Naive thymus-derived CD4-positive, alpha-beta T cell (primary cell): ENCODE data around the gene TMPO. TPM values are rescaled to one million over a fixed set of nuclear protein-coding genes. Genes with fewer than 3 reads are reported as not detected.

Experiments used
- ATAC-seq: fragments of 150-1000 bp; cut with Tn5 transposase; 2 replicates; pipeline ENCODE4 v1.10.0; 2021; ENCODE audit warnings: mild to moderate bottlenecking, moderate library complexity
- CTCF ChIA-PET: fragments of 350-600 bp; sonication (Branson Sonifier 250); formaldehyde crosslinking; loops from one replicate; lab custom pipeline; 2021; ENCODE audit warnings: antibody characterized with exemption; lab: Charles Lee
- POLR2A ChIA-PET: fragments of 350-600 bp; sonication (Branson Sonifier 250); formaldehyde crosslinking; loops from one replicate; lab custom pipeline; 2021; ENCODE audit warnings: antibody characterized with exemption, inconsistent platforms; lab: Charles Lee
- DNase-seq, 9 donors: peaks; one replicate each; pipeline versions ENCODE4 v3.0.0 to v3.0.0-alpha.2; 2020 to 2022; ENCODE audit warnings: mixed read lengths in 1 of 9
- H3K27ac ChIP-seq: one replicate; pipeline ENCODE4 v1.7.0; 2013; ENCODE audit warnings: mild to moderate bottlenecking, low read depth, low read length, moderate library complexity
- H3K27me3 ChIP-seq, 2 donors: one replicate each; pipeline ENCODE4 v1.7.0; 2013; ENCODE audit warnings: low read length in 2 of 2, mild to moderate bottlenecking in 2 of 2, moderate library complexity in 2 of 2; ENCODE audit not compliant: control insufficient read depth in 2 of 2, insufficient read depth in 2 of 2
- H3K36me3 ChIP-seq, 3 experiments: 1 replicate in 2 of 3; 2 replicates in 1 of 3; pipeline ENCODE4 v1.7.0; 2013; ENCODE audit warnings: low read length in 3 of 3, mild to moderate bottlenecking in 3 of 3, moderate library complexity in 1 of 3; ENCODE audit not compliant: insufficient read depth in 3 of 3, control insufficient read depth in 2 of 3
- H3K4me1 ChIP-seq, 2 donors: one replicate each; pipeline ENCODE4 v1.7.0; 2013; ENCODE audit warnings: low read length in 2 of 2, mild to moderate bottlenecking in 2 of 2, moderate library complexity in 1 of 2; ENCODE audit not compliant: control insufficient read depth in 2 of 2, insufficient read depth in 2 of 2
- H3K4me3 ChIP-seq: 2 replicates; pipeline ENCODE4 v1.7.0; 2013; ENCODE audit warnings: mild to moderate bottlenecking, low read length
- H3K9me3 ChIP-seq, 3 experiments: 1 replicate in 2 of 3; 2 replicates in 1 of 3; pipeline ENCODE4 v1.7.0; 2013; ENCODE audit warnings: low read length in 3 of 3; ENCODE audit not compliant: control insufficient read depth in 2 of 3
- H3K27ac Mint-ChIP-seq, 9 donors: one replicate each; pipeline ENCODE4 v1.8.0; 2020 to 2022; ENCODE audit warnings: mixed read lengths in 9 of 9, mild to moderate bottlenecking in 8 of 9, moderate library complexity in 5 of 9, inconsistent platforms in 2 of 9
- H3K27me3 Mint-ChIP-seq, 5 donors: one replicate each; pipeline ENCODE4 v1.8.0; 2021 to 2022; ENCODE audit warnings: mixed read lengths in 5 of 5, mild to moderate bottlenecking in 1 of 5
- H3K36me3 Mint-ChIP-seq, 5 donors: one replicate each; pipeline ENCODE4 v1.8.0; 2020 to 2022; ENCODE audit warnings: mixed read lengths in 5 of 5, mild to moderate bottlenecking in 3 of 5, inconsistent platforms in 1 of 5
- H3K4me1 Mint-ChIP-seq, 7 donors: one replicate each; pipeline ENCODE4 v1.8.0; 2020 to 2022; ENCODE audit warnings: mixed read lengths in 7 of 7, mild to moderate bottlenecking in 3 of 7, inconsistent platforms in 1 of 7
- H3K4me3 Mint-ChIP-seq, 10 donors: one replicate each; pipeline ENCODE4 v1.8.0; 2020 to 2022; ENCODE audit warnings: mild to moderate bottlenecking in 10 of 10, mixed read lengths in 10 of 10, moderate library complexity in 6 of 10, inconsistent platforms in 2 of 10
- H3K9me3 Mint-ChIP-seq, 11 donors: one replicate each; pipeline ENCODE4 v1.8.0; 2020 to 2022; ENCODE audit warnings: mixed read lengths in 11 of 11, mild to moderate bottlenecking in 4 of 11, inconsistent platforms in 1 of 11, moderate library complexity in 1 of 11
- intact Hi-C, 2 donors: fragments of 100-400 bp; cut with micrococcal nuclease; formaldehyde crosslinking; loops; one replicate each; pipeline ENCODE4 v1.15.1; 2023
- polyA plus RNA-seq, 2 donors: library from polyadenylated mRNA; unstranded; fragments of 300-500 nt; fragmentation: Illumina TruSeq; gene quantifications; one replicate each; pipeline ENCODE4 v1.2.3, GENCODE V29; 2021
- total RNA-seq, 6 experiments: library from RNA in 5 of 6; stranded (reverse) in 5 of 6; gene quantifications; 1 replicate in 5 of 6; 2 replicates in 1 of 6; pipeline ENCODE4 v1.2.3 and lab custom pipeline; 2021 to 2026

TMPO gene
- total and polyA plus RNA-seq, 7 experiments from 2014 or later: 62.8 to 267 (median 92.7) TPM

DNA sequence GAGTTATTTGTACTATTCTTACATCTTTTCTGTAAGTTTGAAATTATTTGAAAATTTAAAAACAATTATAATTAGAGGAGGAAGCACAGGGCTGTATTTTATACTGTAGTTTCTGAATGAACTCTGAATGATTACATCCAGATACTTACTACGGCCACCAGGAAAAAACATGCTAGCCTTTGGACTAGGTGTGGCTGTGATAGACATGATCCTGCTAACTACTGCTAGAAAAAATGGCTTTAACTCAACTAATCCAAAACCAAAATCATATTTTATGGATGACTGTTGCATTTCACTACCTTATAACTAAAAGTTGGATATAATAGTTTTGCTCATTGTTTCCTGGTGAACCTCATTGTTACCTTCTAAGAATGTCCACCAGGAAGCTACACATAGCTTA, 63.0 kb downstream of the TMPO start:
- H3K27ac Mint-ChIP-seq: no peak overlapping the region
- H3K4me3 Mint-ChIP-seq: no peak overlapping the region
- no peaks in the 10 kb centered on the region for H3K27me3 ChIP-seq
- POLR2A ChIA-PET: no interaction called here
- H3K4me1 ChIP-seq: no peaks in the 10 kb centered on the region
- H3K27ac ChIP-seq: no peak overlapping the region
- intact Hi-C loops: no loop called here
- no peak overlapping the region for H3K4me3 ChIP-seq
- no peaks in the 10 kb centered on the region for H3K9me3 Mint-ChIP-seq
- no peaks in the 10 kb centered on the region for H3K36me3 Mint-ChIP-seq
- H3K36me3 ChIP-seq: no peaks in the 10 kb centered on the region
- CTCF ChIA-PET: no interaction called here
- H3K9me3 ChIP-seq: no peaks in the 10 kb centered on the region
- H3K4me1 Mint-ChIP-seq: peaks cover 0 to 1% (median 0%) of the 10 kb centered on the region in 7 donors
- H3K27me3 Mint-ChIP-seq: peaks cover 0 to 7% (median 0%) of the 10 kb centered on the region in 5 donors
- DNase-seq: no peak
- ATAC-seq: no peak

DNA sequence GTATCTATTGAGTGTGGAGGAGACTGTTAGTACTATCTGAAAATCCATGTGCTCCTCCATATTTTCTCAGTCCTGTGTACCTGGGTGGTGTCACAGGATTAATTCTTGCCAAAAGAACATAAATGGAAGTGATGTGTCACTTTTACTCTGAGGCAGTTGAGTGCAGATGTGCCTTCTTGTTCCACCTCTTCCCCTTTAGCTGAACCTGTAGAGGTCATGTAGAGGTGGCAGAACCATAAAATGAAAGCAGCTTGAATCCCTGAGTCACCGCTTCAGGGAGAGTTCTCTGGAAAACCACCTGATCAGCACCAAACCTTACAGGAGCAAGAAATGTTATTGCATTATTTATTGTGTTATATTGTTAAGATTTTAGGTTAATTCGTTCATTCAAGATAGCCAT, 63.4 kb downstream of the TMPO start:
- H3K27me3 Mint-ChIP-seq: peaks cover 0 to 8% (median 0%) of the 10 kb centered on the region in 5 donors
- H3K9me3 Mint-ChIP-seq: no peaks in the 10 kb centered on the region
- ChIA-PET POLR2A (no interaction called here), CTCF (no interaction called here)
- H3K36me3 ChIP-seq: no peaks in the 10 kb centered on the region
- no peaks in the 10 kb centered on the region for H3K36me3 Mint-ChIP-seq
- ATAC-seq (no peak), DNase-seq (no peak)
- no peaks in the 10 kb centered on the region for H3K9me3 ChIP-seq
- no peak overlapping the region for H3K27ac Mint-ChIP-seq
- H3K4me1 Mint-ChIP-seq: peaks cover 0 to 1% (median 0%) of the 10 kb centered on the region in 7 donors
- H3K27me3 ChIP-seq: no peaks in the 10 kb centered on the region
- intact Hi-C loops: no loop called here
- no peaks in the 10 kb centered on the region for H3K4me1 ChIP-seq
- H3K27ac ChIP-seq: no peak overlapping the region
- no peak overlapping the region for H3K4me3 ChIP-seq
- H3K4me3 Mint-ChIP-seq: no peak overlapping the region

DNA sequence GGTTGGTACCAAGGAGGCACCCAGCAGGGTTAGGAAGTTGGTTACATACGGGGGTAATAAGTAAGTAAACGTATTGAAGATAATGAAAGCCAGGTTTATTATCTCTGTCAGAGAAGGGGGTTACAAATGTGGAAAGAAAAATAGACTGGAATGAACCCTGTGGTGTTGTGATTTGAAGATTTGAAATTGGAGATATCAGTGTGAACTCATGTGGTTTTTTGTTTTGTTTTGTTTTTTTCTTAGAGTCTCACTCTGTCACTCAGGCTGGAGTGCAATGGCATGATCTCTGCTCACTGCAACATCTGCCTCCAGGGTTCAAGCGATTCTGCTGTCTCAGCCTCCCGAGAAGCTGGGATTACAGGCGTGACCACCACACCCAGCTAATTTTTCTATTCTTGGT, 64.0 kb downstream of the TMPO start:
- Mint-ChIP-seq H3K27me3 (peaks cover 0 to 11% (median 0%) of the 10 kb centered on the region in 5 donors), H3K4me1 (peaks cover 0 to 1% (median 0%) of the 10 kb centered on the region in 7 donors), H3K4me3 (no peak overlapping the region), H3K9me3 (no peaks in the 10 kb centered on the region), H3K27ac (no peak overlapping the region), H3K36me3 (no peaks in the 10 kb centered on the region)
- no peak for DNase-seq
- Histone ChIP-seq H3K4me1 (no peaks in the 10 kb centered on the region), H3K27ac (no peak overlapping the region), H3K4me3 (no peak overlapping the region), H3K36me3 (no peaks in the 10 kb centered on the region), H3K9me3 (no peaks in the 10 kb centered on the region), H3K27me3 (no peaks in the 10 kb centered on the region)
- intact Hi-C loops: no loop called here
- ChIA-PET CTCF (no interaction called here), POLR2A (no interaction called here)
- no peak for ATAC-seq

DNA sequence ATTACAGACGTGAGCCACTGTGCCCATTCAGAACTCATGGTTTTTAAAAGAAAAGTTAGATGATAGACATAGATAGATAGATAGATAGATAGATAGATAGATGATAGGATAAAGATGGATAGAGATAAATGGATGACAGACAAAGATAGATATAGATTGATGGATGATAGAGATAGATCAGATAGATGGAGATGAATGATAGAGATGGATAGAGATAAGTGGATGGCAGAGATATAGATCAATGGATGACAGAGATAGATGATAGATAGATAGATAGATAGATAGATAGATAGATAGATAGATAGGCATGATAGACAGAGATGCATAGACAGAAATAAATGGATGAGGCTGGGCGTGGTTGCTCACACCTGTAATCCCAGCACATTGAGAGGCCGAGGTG, 64.4 kb downstream of the TMPO start:
- Mint-ChIP-seq H3K27me3 (peaks cover 0 to 11% (median 0%) of the 10 kb centered on the region in 5 donors), H3K36me3 (no peaks in the 10 kb centered on the region), H3K9me3 (no peaks in the 10 kb centered on the region), H3K27ac (no peak overlapping the region), H3K4me3 (no peak overlapping the region), H3K4me1 (peaks cover 0 to 1% (median 0%) of the 10 kb centered on the region in 7 donors)
- intact Hi-C loops: no loop called here
- no peaks in the 10 kb centered on the region for H3K27me3 ChIP-seq
- H3K27ac ChIP-seq: no peak overlapping the region
- ChIA-PET CTCF (interaction anchor here (0.6 kb wide), 1 partner anchor 140 kb away, joined by 3 read pairs; no protein-coding TSS in a partner anchor), POLR2A (no interaction called here)
- H3K4me3 ChIP-seq: no peak overlapping the region
- no peaks in the 10 kb centered on the region for H3K4me1 ChIP-seq
- DNase-seq: no peak
- H3K36me3 ChIP-seq: no peaks in the 10 kb centered on the region
- ATAC-seq: no peak
- no peaks in the 10 kb centered on the region for H3K9me3 ChIP-seq

DNA sequence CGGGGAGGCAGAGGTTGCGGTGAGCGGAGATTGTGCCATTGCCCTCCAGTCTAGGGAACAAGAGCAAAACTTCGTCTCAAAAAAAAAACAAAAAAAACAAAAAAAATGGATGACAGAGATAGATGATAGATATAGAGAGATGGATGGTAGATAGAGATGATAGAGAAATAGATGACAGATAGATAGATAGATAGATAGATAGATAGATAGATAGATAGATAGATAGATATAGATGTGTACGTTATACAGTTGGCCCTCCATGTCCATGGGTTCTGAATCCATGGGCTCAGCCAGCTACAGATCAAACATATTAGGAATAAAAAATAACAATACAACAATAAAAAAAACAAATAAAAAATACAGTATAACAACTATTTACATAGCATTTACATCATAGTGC, 65.3 kb downstream of the TMPO start:
- H3K36me3 Mint-ChIP-seq: no peaks in the 10 kb centered on the region
- DNase-seq (no peak), ATAC-seq (no peak)
- H3K9me3 ChIP-seq: no peaks in the 10 kb centered on the region
- CTCF ChIA-PET: interaction anchor here (0.6 kb wide), 2 partner anchors 16 to 139 kb away, joined by 3 read pairs; no protein-coding TSS in a partner anchor
- no peak overlapping the region for H3K27ac ChIP-seq
- H3K36me3 ChIP-seq: no peaks in the 10 kb centered on the region
- H3K4me3 Mint-ChIP-seq: no peak overlapping the region
- peaks cover 0 to 1% (median 0%) of the 10 kb centered on the region in 7 donors for H3K4me1 Mint-ChIP-seq
- peak overlapping the region in 1 of 9 donors; percentile 26 for H3K27ac Mint-ChIP-seq
- H3K4me3 ChIP-seq: no peak overlapping the region
- intact Hi-C loops: no loop called here
- H3K27me3 Mint-ChIP-seq: peaks cover 0 to 11% (median 0%) of the 10 kb centered on the region in 5 donors
- H3K27me3 ChIP-seq: no peaks in the 10 kb centered on the region
- no peaks in the 10 kb centered on the region for H3K9me3 Mint-ChIP-seq
- POLR2A ChIA-PET: no interaction called here
- no peaks in the 10 kb centered on the region for H3K4me1 ChIP-seq

DNA sequence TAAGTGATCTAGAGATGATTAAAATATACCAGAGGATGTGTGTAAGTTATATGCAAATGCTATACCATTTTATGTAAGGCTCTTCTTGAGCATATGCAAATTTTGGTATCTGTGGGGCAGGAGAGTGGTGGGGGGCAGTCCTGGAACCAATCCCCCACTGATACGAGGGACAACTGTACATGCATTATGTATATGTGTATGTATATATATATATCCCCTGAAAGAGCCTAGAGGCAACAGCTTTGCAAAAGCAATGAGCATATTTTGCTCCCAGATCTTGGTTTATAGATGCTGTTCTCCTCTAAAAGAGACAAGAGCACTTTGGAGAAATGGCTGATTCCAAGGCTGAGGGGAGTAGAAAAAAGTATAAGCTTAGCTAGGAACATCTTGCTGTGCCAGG, 65.7 kb downstream of the TMPO start:
- Histone ChIP-seq H3K27ac (no peak overlapping the region), H3K27me3 (no peaks in the 10 kb centered on the region), H3K4me1 (no peaks in the 10 kb centered on the region), H3K4me3 (no peak overlapping the region), H3K9me3 (no peaks in the 10 kb centered on the region), H3K36me3 (no peaks in the 10 kb centered on the region)
- H3K27ac Mint-ChIP-seq: no peak overlapping the region
- CTCF ChIA-PET: interaction anchor here (0.6 kb wide), 1 partner anchor 16 kb away, joined by 3 read pairs; no protein-coding TSS in a partner anchor
- no peak overlapping the region for H3K4me3 Mint-ChIP-seq
- intact Hi-C loops: no loop called here
- H3K9me3 Mint-ChIP-seq: no peaks in the 10 kb centered on the region
- ATAC-seq: no peak
- POLR2A ChIA-PET: no interaction called here
- peaks cover 0 to 1% (median 0%) of the 10 kb centered on the region in 7 donors for H3K4me1 Mint-ChIP-seq
- no peak for DNase-seq
- H3K27me3 Mint-ChIP-seq: peaks cover 0 to 11% (median 0%) of the 10 kb centered on the region in 5 donors
- H3K36me3 Mint-ChIP-seq: no peaks in the 10 kb centered on the region

DNA sequence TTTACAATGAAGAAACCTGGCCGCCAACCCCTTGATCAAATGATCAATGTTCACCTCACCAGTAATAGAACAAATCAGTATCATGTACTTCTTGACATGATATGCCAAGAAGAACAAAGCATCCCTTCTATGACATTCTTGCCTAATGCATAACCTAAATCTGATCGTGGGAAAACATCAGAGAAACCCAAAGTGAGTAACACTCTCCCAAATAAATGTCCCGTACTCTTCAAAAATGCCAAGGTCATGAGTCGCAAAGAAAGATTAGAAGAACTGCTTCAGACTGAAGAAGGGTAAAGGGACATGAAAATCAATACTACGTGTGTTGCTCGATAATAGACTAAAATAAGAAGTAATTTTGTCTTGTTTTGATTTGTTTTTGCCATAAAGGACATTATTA, 66.7 kb downstream of the TMPO start:
- Mint-ChIP-seq H3K27ac (no peak overlapping the region), H3K9me3 (no peaks in the 10 kb centered on the region), H3K36me3 (no peaks in the 10 kb centered on the region), H3K4me1 (peaks cover 0 to 1% (median 0%) of the 10 kb centered on the region in 7 donors), H3K4me3 (no peak overlapping the region), H3K27me3 (peaks cover 0 to 11% (median 0%) of the 10 kb centered on the region in 5 donors)
- H3K27ac ChIP-seq: no peak overlapping the region
- H3K4me1 ChIP-seq: no peaks in the 10 kb centered on the region
- H3K4me3 ChIP-seq: no peak overlapping the region
- no peaks in the 10 kb centered on the region for H3K36me3 ChIP-seq
- no peaks in the 10 kb centered on the region for H3K9me3 ChIP-seq
- H3K27me3 ChIP-seq: no peaks in the 10 kb centered on the region
- no peak for DNase-seq
- CTCF ChIA-PET: no interaction called here
- POLR2A ChIA-PET: no interaction called here
- intact Hi-C loops: no loop called here
- no peak for ATAC-seq
